ENCODE measurements around the gene KCNH6. TPM values are rescaled to one million over a fixed set of nuclear protein-coding genes. Genes with fewer than 3 reads are reported as not detected.
A peak's percentile ranks its signal among the peaks of the same experiment; 100 is the strongest.

Gene KCNH6
- polyA plus RNA-seq, 3 donors, result not detected

DNA sequence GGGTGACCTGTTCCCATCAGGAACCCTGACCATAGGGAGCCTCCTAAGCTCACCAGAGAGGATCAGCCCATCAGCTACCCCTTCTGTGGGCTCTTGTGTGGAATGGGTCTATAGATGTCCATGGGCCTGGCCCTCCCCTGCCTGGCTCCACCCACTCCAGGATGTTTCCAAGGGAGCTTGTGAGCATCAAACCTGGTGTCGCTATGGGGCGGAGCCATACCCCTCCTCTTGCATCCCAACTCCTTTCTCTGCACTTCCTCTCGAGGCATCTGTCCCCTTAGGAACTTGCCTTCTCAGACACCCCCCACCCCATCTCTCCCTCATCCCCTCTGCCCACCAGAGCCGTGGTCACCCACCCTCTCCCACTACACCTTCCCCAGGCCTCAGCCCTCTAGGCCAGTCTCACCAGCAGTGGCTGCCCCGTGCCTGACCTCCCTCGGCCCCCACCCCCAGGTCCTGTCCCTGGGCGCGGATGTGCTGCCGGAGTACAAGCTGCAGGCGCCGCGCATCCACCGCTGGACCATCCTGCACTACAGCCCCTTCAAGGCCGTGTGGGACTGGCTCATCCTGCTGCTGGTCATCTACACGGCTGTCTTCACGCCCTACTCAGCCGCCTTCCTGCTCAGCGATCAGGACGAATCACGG lies 10.4 kb downstream of the KCNH6 start:
- peaks cover 2 to 17% of the 10 kb centered on the region in 2 donors for H3K27me3 ChIP-seq (ENCODE audit: control insufficient read depth in 2 of 2, insufficient read depth in 2 of 2, low read length in 2 of 2)
- DNase-seq, result no peak
- TF ChIP-seq, protein P1, sequence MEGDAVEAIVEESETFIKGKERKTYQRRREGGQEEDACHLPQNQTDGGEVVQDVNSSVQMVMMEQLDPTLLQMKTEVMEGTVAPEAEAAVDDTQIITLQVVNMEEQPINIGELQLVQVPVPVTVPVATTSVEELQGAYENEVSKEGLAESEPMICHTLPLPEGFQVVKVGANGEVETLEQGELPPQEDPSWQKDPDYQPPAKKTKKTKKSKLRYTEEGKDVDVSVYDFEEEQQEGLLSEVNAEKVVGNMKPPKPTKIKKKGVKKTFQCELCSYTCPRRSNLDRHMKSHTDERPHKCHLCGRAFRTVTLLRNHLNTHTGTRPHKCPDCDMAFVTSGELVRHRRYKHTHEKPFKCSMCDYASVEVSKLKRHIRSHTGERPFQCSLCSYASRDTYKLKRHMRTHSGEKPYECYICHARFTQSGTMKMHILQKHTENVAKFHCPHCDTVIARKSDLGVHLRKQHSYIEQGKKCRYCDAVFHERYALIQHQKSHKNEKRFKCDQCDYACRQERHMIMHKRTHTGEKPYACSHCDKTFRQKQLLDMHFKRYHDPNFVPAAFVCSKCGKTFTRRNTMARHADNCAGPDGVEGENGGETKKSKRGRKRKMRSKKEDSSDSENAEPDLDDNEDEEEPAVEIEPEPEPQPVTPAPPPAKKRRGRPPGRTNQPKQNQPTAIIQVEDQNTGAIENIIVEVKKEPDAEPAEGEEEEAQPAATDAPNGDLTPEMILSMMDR (IDR thresholded peaks at IDR 0.05), result no peak
- Mint-ChIP-seq H3K36me3 (no peaks in the 10 kb centered on the region), H3K9me3 (peaks cover 0 to 2% (median 0%) of the 10 kb centered on the region in 7 donors), H3K27me3 (ENCODE audit: low read depth in 3 of 3) (peaks cover 18 to 23% (median 19%) of the 10 kb centered on the region in 3 donors), H3K27ac (no peak overlapping the region), H3K4me3 (no peak overlapping the region), H3K4me1 (peaks cover 3% of the 10 kb centered on the region)
- no peak overlapping the region for H3K4me2 ChIP-seq (replicated peaks; ENCODE audit: extremely low read depth, low read length, poor library complexity, severe bottlenecking)
- H3K4me3 ChIP-seq (replicated peaks in 1 of 3; ENCODE audit: low read depth in 2 of 3, low read length in 3 of 3), result no peak overlapping the region
- intact Hi-C loops (cut with micrococcal nuclease), result no loop called here
- H3K4me1 ChIP-seq (ENCODE audit: control insufficient read depth in 1 of 2, insufficient read depth in 2 of 2, low read length in 2 of 2), result no peaks in the 10 kb centered on the region
- no peak overlapping the region for H3K9ac ChIP-seq (ENCODE audit: insufficient read depth, low read length, poor library complexity, severe bottlenecking)
- H3K27ac ChIP-seq (ENCODE audit: low read depth in 1 of 2, low read length in 2 of 2), result no peak overlapping the region
- H4K20me1 ChIP-seq (ENCODE audit: insufficient read depth, low read length), result no peaks in the 10 kb centered on the region
- 93% methylated on average over 20 of the region's 20 CpGs for WGBS (ENCODE audit: insufficient coverage)
- no peaks in the 10 kb centered on the region for H3K36me3 ChIP-seq (replicated peaks in 1 of 2; ENCODE audit: control insufficient read depth in 1 of 2, insufficient read depth in 2 of 2, low read length in 2 of 2)
- peaks cover 0 to 2% of the 10 kb centered on the region in 2 donors for H3K9me3 ChIP-seq (replicated peaks in 1 of 2; ENCODE audit: control insufficient read depth in 1 of 2, insufficient read depth in 1 of 2, low read length in 2 of 2)
- no peaks in the 10 kb centered on the region for H3K79me2 ChIP-seq (ENCODE audit: insufficient read depth, low read length)
- H2AFZ ChIP-seq (ENCODE audit: insufficient read depth, low read depth, low read length, poor library complexity, severe bottlenecking), result no peak overlapping the region

DNA sequence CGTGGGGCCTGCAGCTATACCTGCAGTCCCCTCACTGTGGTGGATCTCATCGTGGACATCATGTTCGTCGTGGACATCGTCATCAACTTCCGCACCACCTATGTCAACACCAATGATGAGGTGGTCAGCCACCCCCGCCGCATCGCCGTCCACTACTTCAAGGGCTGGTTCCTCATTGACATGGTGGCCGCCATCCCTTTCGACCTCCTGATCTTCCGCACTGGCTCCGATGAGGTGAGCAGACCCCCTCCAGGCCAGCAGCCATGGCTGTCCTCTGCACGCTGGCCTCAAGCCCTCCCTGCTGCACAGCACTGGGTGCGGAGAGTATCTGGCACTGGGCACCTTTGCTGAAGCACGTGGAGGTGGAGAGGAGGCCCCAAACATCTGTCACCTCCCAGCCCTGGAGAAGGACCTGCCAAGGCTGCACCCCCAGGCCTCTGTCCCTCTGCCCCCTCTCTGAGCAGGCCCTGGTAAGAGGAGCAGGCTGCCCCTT lies 11.0 kb downstream of the KCNH6 start:
- H4K20me1 ChIP-seq (ENCODE audit: insufficient read depth, low read length), result no peaks in the 10 kb centered on the region
- DNase-seq, result no peak
- Mint-ChIP-seq H3K4me3 (no peak overlapping the region), H3K27ac (peak overlapping the region in 1 of 7 donors; percentile 55), H3K9me3 (peaks cover 0 to 2% (median 0%) of the 10 kb centered on the region in 7 donors), H3K27me3 (ENCODE audit: low read depth in 3 of 3) (peaks cover 23 to 29% (median 24%) of the 10 kb centered on the region in 3 donors), H3K4me1 (peaks cover 4% of the 10 kb centered on the region), H3K36me3 (no peaks in the 10 kb centered on the region)
- intact Hi-C loops (cut with micrococcal nuclease), result no loop called here
- H3K27me3 ChIP-seq (ENCODE audit: control insufficient read depth in 2 of 2, insufficient read depth in 2 of 2, low read length in 2 of 2), result peaks cover 8 to 23% of the 10 kb centered on the region in 2 donors
- H3K27ac ChIP-seq (ENCODE audit: low read depth in 1 of 2, low read length in 2 of 2), result no peak overlapping the region
- no peak overlapping the region for H3K4me3 ChIP-seq (replicated peaks in 1 of 3; ENCODE audit: low read depth in 2 of 3, low read length in 3 of 3)
- WGBS (ENCODE audit: insufficient coverage), result 95% methylated on average over 17 of the region's 17 CpGs
- TF ChIP-seq, protein P1 (IDR thresholded peaks at IDR 0.05), result no peak
- no peaks in the 10 kb centered on the region for H3K4me1 ChIP-seq (ENCODE audit: control insufficient read depth in 1 of 2, insufficient read depth in 2 of 2, low read length in 2 of 2)
- H3K36me3 ChIP-seq (replicated peaks in 1 of 2; ENCODE audit: control insufficient read depth in 1 of 2, insufficient read depth in 2 of 2, low read length in 2 of 2), result no peaks in the 10 kb centered on the region
- H3K4me2 ChIP-seq (replicated peaks; ENCODE audit: extremely low read depth, low read length, poor library complexity, severe bottlenecking), result no peak overlapping the region
- H3K9ac ChIP-seq (ENCODE audit: insufficient read depth, low read length, poor library complexity, severe bottlenecking), result no peak overlapping the region
- no peaks in the 10 kb centered on the region for H3K79me2 ChIP-seq (ENCODE audit: insufficient read depth, low read length)
- peaks cover 0 to 7% of the 10 kb centered on the region in 2 donors for H3K9me3 ChIP-seq (replicated peaks in 1 of 2; ENCODE audit: control insufficient read depth in 1 of 2, insufficient read depth in 1 of 2, low read length in 2 of 2)
- H2AFZ ChIP-seq (ENCODE audit: insufficient read depth, low read depth, low read length, poor library complexity, severe bottlenecking), result no peak overlapping the region

Measured in CD14-positive monocyte (primary cell).